ENCODE results near the gene TNFRSF12A. TPM values are rescaled to one million over a fixed set of nuclear protein-coding genes. Genes with fewer than 3 reads are reported as not detected.

TNFRSF12A gene
- total and polyA plus RNA-seq, 2 of the 8 experiments (the other 6 are each of a cell fraction or from before 2014, with no cell fraction given), result 81.0 to 82.5 TPM

Small RNA genes lying within 50 kb of the gene (small RNA-seq; reads per million reads assigned to genes)
- not detected for gene LINC00514 (ENCODE audit: insufficient read depth)

Other genes with a start within 250 kb of the TNFRSF12A start
- gene ELOB, start 243.1 kb upstream of the TNFRSF12A start, total RNA-seq (2021; fragmentation: NEBNext Ultra II Directional; extraction: Animal tissue kit (Norgen Biotek cat#: 25700)), result 237 and 248 TPM in 2 replicates
- gene ELOB, start 243.1 kb upstream of the TNFRSF12A start, polyA plus RNA-seq (2011; rRNA removed), result 1,357 and 1,702 TPM in 2 replicates
- gene PRSS33, start 232.8 kb upstream of the TNFRSF12A start, total RNA-seq (2021; fragmentation: NEBNext Ultra II Directional; extraction: Animal tissue kit (Norgen Biotek cat#: 25700)), result not detected in 2 replicates
- gene PRSS33, start 232.8 kb upstream of the TNFRSF12A start, polyA plus RNA-seq (2011; rRNA removed), result 0.09 and 0.17 TPM in 2 replicates
- gene PRSS41, start 221.9 kb upstream of the TNFRSF12A start, total RNA-seq (2021; fragmentation: NEBNext Ultra II Directional; extraction: Animal tissue kit (Norgen Biotek cat#: 25700)), result not detected in 2 replicates
- gene PRSS41, start 221.9 kb upstream of the TNFRSF12A start, polyA plus RNA-seq (2011; rRNA removed), result not detected in 2 replicates
- gene PRSS21, start 203.1 kb upstream of the TNFRSF12A start, total RNA-seq (2021; fragmentation: NEBNext Ultra II Directional; extraction: Animal tissue kit (Norgen Biotek cat#: 25700)), result 1.0 and 2.7 TPM in 2 replicates
- gene PRSS21, start 203.1 kb upstream of the TNFRSF12A start, polyA plus RNA-seq (2011; rRNA removed), result 0.76 and 1.4 TPM in 2 replicates
- gene ZG16B, start 190.1 kb upstream of the TNFRSF12A start, total RNA-seq (2021; fragmentation: NEBNext Ultra II Directional; extraction: Animal tissue kit (Norgen Biotek cat#: 25700)), result not detected in 2 replicates
- 0.11 TPM in 1 of 2 replicates, not detected in the other for gene ZG16B, start 190.1 kb upstream of the TNFRSF12A start, polyA plus RNA-seq (2011; rRNA removed)
- 2.7 and 4.4 TPM in 2 replicates for gene PRSS22, start 162.2 kb upstream of the TNFRSF12A start, total RNA-seq (2021; fragmentation: NEBNext Ultra II Directional; extraction: Animal tissue kit (Norgen Biotek cat#: 25700))
- gene PRSS22, start 162.2 kb upstream of the TNFRSF12A start, polyA plus RNA-seq (2011; rRNA removed), result 4.0 and 5.8 TPM in 2 replicates
- 16.4 and 20.2 TPM in 2 replicates for gene FLYWCH2, start 137.2 kb upstream of the TNFRSF12A start, total RNA-seq (2021; fragmentation: NEBNext Ultra II Directional; extraction: Animal tissue kit (Norgen Biotek cat#: 25700))
- gene FLYWCH2, start 137.2 kb upstream of the TNFRSF12A start, polyA plus RNA-seq (2011; rRNA removed), result 30.7 and 43.8 TPM in 2 replicates
- 23.1 and 23.5 TPM in 2 replicates for gene FLYWCH1, start 108.4 kb upstream of the TNFRSF12A start, total RNA-seq (2021; fragmentation: NEBNext Ultra II Directional; extraction: Animal tissue kit (Norgen Biotek cat#: 25700))
- 12.4 and 22.2 TPM in 2 replicates for gene FLYWCH1, start 108.4 kb upstream of the TNFRSF12A start, polyA plus RNA-seq (2011; rRNA removed)
- 6.6 and 7.8 TPM in 2 replicates for gene KREMEN2, start 56.1 kb upstream of the TNFRSF12A start, total RNA-seq (2021; fragmentation: NEBNext Ultra II Directional; extraction: Animal tissue kit (Norgen Biotek cat#: 25700))
- gene KREMEN2, start 56.1 kb upstream of the TNFRSF12A start, polyA plus RNA-seq (2011; rRNA removed), result 7.0 and 10.4 TPM in 2 replicates
- 28.2 and 28.8 TPM in 2 replicates for gene PAQR4, start 51.0 kb upstream of the TNFRSF12A start, total RNA-seq (2021; fragmentation: NEBNext Ultra II Directional; extraction: Animal tissue kit (Norgen Biotek cat#: 25700))
- 34.6 and 52.8 TPM in 2 replicates for gene PAQR4, start 51.0 kb upstream of the TNFRSF12A start, polyA plus RNA-seq (2011; rRNA removed)
- 74.7 and 83.6 TPM in 2 replicates for gene PKMYT1, start 39.9 kb upstream of the TNFRSF12A start, total RNA-seq (2021; fragmentation: NEBNext Ultra II Directional; extraction: Animal tissue kit (Norgen Biotek cat#: 25700))
- gene PKMYT1, start 39.9 kb upstream of the TNFRSF12A start, polyA plus RNA-seq (2011; rRNA removed), result 85.2 and 180 TPM in 2 replicates
- 0.60 and 0.77 TPM in 2 replicates for gene CLDN9, start 7.4 kb upstream of the TNFRSF12A start, total RNA-seq (2021; fragmentation: NEBNext Ultra II Directional; extraction: Animal tissue kit (Norgen Biotek cat#: 25700))
- 0.89 and 2.2 TPM in 2 replicates for gene CLDN9, start 7.4 kb upstream of the TNFRSF12A start, polyA plus RNA-seq (2011; rRNA removed)
- 747 and 793 TPM in 2 replicates for gene CLDN6, start 2.2 kb upstream of the TNFRSF12A start, total RNA-seq (2021; fragmentation: NEBNext Ultra II Directional; extraction: Animal tissue kit (Norgen Biotek cat#: 25700))
- gene CLDN6, start 2.2 kb upstream of the TNFRSF12A start, polyA plus RNA-seq (2011; rRNA removed), result 1,115 and 1,541 TPM in 2 replicates
- 66.2 and 72.7 TPM in 2 replicates for gene HCFC1R1, start 3.6 kb downstream of the TNFRSF12A start, total RNA-seq (2021; fragmentation: NEBNext Ultra II Directional; extraction: Animal tissue kit (Norgen Biotek cat#: 25700))
- 138 and 195 TPM in 2 replicates for gene HCFC1R1, start 3.6 kb downstream of the TNFRSF12A start, polyA plus RNA-seq (2011; rRNA removed)
- gene THOC6, start 3.7 kb downstream of the TNFRSF12A start, total RNA-seq (2021; fragmentation: NEBNext Ultra II Directional; extraction: Animal tissue kit (Norgen Biotek cat#: 25700)), result 78.5 and 82.9 TPM in 2 replicates
- 111 and 137 TPM in 2 replicates for gene THOC6, start 3.7 kb downstream of the TNFRSF12A start, polyA plus RNA-seq (2011; rRNA removed)
- 14.3 and 15.9 TPM in 2 replicates for gene BICDL2, start 16.6 kb downstream of the TNFRSF12A start, total RNA-seq (2021; fragmentation: NEBNext Ultra II Directional; extraction: Animal tissue kit (Norgen Biotek cat#: 25700))
- 7.3 and 14.2 TPM in 2 replicates for gene BICDL2, start 16.6 kb downstream of the TNFRSF12A start, polyA plus RNA-seq (2011; rRNA removed)
- 23.9 and 26.7 TPM in 2 replicates for gene MMP25, start 26.2 kb downstream of the TNFRSF12A start, total RNA-seq (2021; fragmentation: NEBNext Ultra II Directional; extraction: Animal tissue kit (Norgen Biotek cat#: 25700))
- gene MMP25, start 26.2 kb downstream of the TNFRSF12A start, polyA plus RNA-seq (2011; rRNA removed), result 7.7 and 14.8 TPM in 2 replicates
- 2.0 and 2.7 TPM in 2 replicates for gene IL32, start 45.3 kb downstream of the TNFRSF12A start, total RNA-seq (2021; fragmentation: NEBNext Ultra II Directional; extraction: Animal tissue kit (Norgen Biotek cat#: 25700))
- 4.3 and 5.0 TPM in 2 replicates for gene IL32, start 45.3 kb downstream of the TNFRSF12A start, polyA plus RNA-seq (2011; rRNA removed)
- 195 and 209 TPM in 2 replicates for gene ZSCAN10, start 78.9 kb downstream of the TNFRSF12A start, total RNA-seq (2021; fragmentation: NEBNext Ultra II Directional; extraction: Animal tissue kit (Norgen Biotek cat#: 25700))
- 314 and 488 TPM in 2 replicates for gene ZSCAN10, start 78.9 kb downstream of the TNFRSF12A start, polyA plus RNA-seq (2011; rRNA removed)
- 17.0 and 19.1 TPM in 2 replicates for gene ZNF205, start 92.2 kb downstream of the TNFRSF12A start, total RNA-seq (2021; fragmentation: NEBNext Ultra II Directional; extraction: Animal tissue kit (Norgen Biotek cat#: 25700))
- gene ZNF205, start 92.2 kb downstream of the TNFRSF12A start, polyA plus RNA-seq (2011; rRNA removed), result 19.9 and 28.5 TPM in 2 replicates
- 6.9 and 7.3 TPM in 2 replicates for gene ZNF213, start 114.7 kb downstream of the TNFRSF12A start, total RNA-seq (2021; fragmentation: NEBNext Ultra II Directional; extraction: Animal tissue kit (Norgen Biotek cat#: 25700))
- gene ZNF213, start 114.7 kb downstream of the TNFRSF12A start, polyA plus RNA-seq (2011; rRNA removed), result 1.6 and 3.8 TPM in 2 replicates
- gene OR1F1, start 167.8 kb downstream of the TNFRSF12A start, total RNA-seq (2021; fragmentation: NEBNext Ultra II Directional; extraction: Animal tissue kit (Norgen Biotek cat#: 25700)), result 0.48 and 0.52 TPM in 2 replicates
- gene OR1F1, start 167.8 kb downstream of the TNFRSF12A start, polyA plus RNA-seq (2011; rRNA removed), result 0.93 and 1.2 TPM in 2 replicates
- 7.5 and 9.9 TPM in 2 replicates for gene ZNF200, start 214.8 kb downstream of the TNFRSF12A start, total RNA-seq (2021; fragmentation: NEBNext Ultra II Directional; extraction: Animal tissue kit (Norgen Biotek cat#: 25700))
- gene ZNF200, start 214.8 kb downstream of the TNFRSF12A start, polyA plus RNA-seq (2011; rRNA removed), result 2.7 and 3.0 TPM in 2 replicates
- gene MEFV, start 236.3 kb downstream of the TNFRSF12A start, total RNA-seq (2021; fragmentation: NEBNext Ultra II Directional; extraction: Animal tissue kit (Norgen Biotek cat#: 25700)), result not detected in 2 replicates
- gene MEFV, start 236.3 kb downstream of the TNFRSF12A start, polyA plus RNA-seq (2011; rRNA removed), result 0.02 and 0.03 TPM in 2 replicates